Activated T-cell treated with anti-CD3 and anti-CD28 coated beads for 1 hour (primary cell): Measurements from ENCODE around the gene RLF.

Experiments
- DNase-seq: peaks from one replicate; pipeline ENCODE4 v3.0.0-alpha.2; 2020; ENCODE audit warnings: low read depth

RLF gene

GRCh38 chr1:40270152-40270834, 109.1 kb downstream of the RLF start:
- DNase-seq = no peak

DNA sequence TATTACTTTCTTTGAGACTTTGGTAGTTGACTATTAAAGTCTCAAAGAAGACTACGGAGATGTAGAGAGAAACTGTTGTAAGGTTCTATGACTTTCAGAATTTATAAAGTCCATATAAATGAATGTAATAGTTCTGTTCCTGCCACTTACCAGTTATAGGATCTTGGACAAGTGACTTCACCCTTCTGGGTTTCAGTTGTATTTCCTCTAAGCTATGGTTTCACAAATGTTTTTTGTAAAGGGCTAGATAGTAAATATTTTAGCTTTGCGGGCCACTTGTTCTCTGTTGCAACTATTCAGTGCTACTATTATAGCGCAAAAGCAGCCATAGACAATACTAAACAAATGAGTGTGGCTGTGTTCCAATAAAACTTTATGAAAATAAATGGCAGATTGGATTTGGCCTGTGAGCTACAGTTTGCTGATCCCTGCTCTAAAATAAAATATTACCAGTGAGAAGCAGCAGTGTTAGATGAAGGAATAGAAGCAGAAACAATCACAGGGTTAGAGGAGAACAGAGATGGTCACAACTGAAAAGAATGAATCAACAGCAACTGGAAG, 111.5 kb downstream of the RLF start:
- no peak for DNase-seq

- no peak for DNase-seq
These were observed 112.5 kb downstream of the RLF start for GRCh38 chr1:40273547-40274166.

DNA sequence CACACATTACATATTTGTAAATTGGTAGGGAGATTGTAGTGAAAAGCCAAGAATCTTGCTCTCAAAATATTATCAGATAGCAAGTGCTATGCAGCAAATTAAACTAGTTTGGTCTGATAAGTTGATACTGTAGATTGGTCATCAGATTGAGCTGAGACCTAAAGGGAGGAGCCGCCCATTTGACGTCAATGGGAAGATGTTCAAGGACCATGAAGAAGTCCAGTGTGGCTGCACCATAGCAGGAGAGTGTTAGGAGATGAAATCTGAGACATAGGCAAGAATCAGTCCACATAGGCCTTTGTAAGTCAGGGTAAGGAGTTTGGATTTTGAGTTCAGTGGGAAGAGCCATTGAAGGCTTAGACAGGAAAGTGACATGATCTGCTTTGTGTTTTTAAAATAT, 113.1 kb downstream of the RLF start:
- no peak for DNase-seq

GRCh38 chr1:40276122-40276521, 114.9 kb downstream of the RLF start:
- DNase-seq = no peak

DNA sequence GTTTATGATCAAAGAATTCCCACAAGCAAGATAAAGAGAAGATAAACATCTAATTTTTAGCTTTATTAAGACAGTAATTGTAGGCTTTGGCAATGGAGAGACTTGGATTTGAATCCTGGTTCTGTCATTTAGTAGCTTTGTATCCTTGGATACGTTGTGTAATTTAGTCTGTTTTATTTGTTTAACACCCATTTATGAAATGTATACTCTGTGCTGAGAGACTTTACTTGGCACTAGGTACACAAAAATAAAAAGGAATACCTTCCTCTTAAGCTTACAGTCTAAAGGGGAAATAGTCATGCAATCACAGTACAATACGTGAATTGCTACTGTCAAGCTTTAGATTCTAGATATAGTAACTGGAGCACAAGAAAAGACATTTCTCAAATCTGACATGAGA, 120.7 kb downstream of the RLF start:
- no peak for DNase-seq
